Measurements from ENCODE around the gene ALK.

GRCh38 chr2:29723255-29724001 is 198.0 kb downstream of the ALK start:
- no peak for TF ChIP-seq CTCF (conservative IDR thresholded peaks at IDR 0.05)
- TF ChIP-seq ZFX (IDR thresholded peaks at IDR 0.05) = no peak
